ENCODE results near the gene MT1A. TPM values are rescaled to one million over a fixed set of nuclear protein-coding genes. Genes with fewer than 3 reads are reported as not detected.

MT1A gene
- total RNA-seq, 2 experiments from 2014 or later, result 0.91 TPM; not detected in 1

DNA sequence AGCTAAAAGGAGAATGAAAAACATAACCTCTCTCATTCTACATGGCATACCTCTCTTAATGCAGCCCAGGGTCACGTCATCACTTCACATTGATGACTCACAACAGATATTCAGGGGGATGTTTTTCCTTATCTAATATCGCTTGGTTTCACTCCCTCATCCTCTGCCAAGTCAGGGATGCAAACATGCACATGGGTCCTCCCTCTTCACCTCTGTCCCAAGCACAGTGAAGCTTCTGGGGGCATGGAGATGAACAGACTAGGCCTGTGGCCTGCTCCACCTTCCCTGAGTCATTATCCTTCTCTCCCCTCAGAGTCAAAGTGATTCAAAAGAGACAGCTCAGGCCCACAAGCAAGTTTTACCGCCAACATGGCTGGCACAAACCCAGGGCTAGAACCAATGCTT, 32.4 kb upstream of the MT1A start:
- Mint-ChIP-seq H3K27ac (peak overlapping the region; percentile 3), H3K4me1 (peaks cover 37% of the 10 kb centered on the region), H3K9me3 (ENCODE audit: low read depth) (no peaks in the 10 kb centered on the region), H3K27me3 (peaks cover 7% of the 10 kb centered on the region), H3K4me3 (no peak overlapping the region), H3K36me3 (no peaks in the 10 kb centered on the region)
- ATAC-seq (no peak), DNase-seq (no peak)
- CTCF ChIA-PET, result interaction anchor here (1.3 to 3.9 kb wide), 6 partner anchors 10 to 95 kb away, joined by 4 to 15 read pairs (median 6); no protein-coding TSS in a partner anchor

- CTCF ChIA-PET, result interaction anchor here (0.9 to 3.9 kb wide), 6 partner anchors 10 to 96 kb away, joined by 3 to 15 read pairs (median 6); no protein-coding TSS in a partner anchor
- no peak for DNase-seq
- H3K36me3 Mint-ChIP-seq, result no peaks in the 10 kb centered on the region
- H3K9me3 Mint-ChIP-seq (ENCODE audit: low read depth), result no peaks in the 10 kb centered on the region
- H3K27me3 Mint-ChIP-seq, result peaks cover 4% of the 10 kb centered on the region
- H3K4me3 Mint-ChIP-seq, result no peak overlapping the region
- ATAC-seq, result no peak
- peaks cover 42% of the 10 kb centered on the region for H3K4me1 Mint-ChIP-seq
- H3K27ac Mint-ChIP-seq, result peak overlapping the region; percentile 55
These were observed 31.9 kb upstream of the MT1A start for GRCh38 chr16:56606476-56607108.

GRCh38 chr16:56607109-56607618, 31.3 kb upstream of the MT1A start:
- H3K36me3 Mint-ChIP-seq, result no peaks in the 10 kb centered on the region
- ATAC-seq, result no peak
- CTCF ChIA-PET, result interaction anchor here (0.9 to 3.9 kb wide), 5 partner anchors 31 to 95 kb away, joined by 3 to 15 read pairs (median 6); no protein-coding TSS in a partner anchor
- no peak for DNase-seq
- peaks cover 44% of the 10 kb centered on the region for H3K4me1 Mint-ChIP-seq
- peaks cover 1% of the 10 kb centered on the region for H3K27me3 Mint-ChIP-seq
- H3K9me3 Mint-ChIP-seq (ENCODE audit: low read depth), result no peaks in the 10 kb centered on the region
- H3K27ac Mint-ChIP-seq, result peak overlapping the region; percentile 55
- no peak overlapping the region for H3K4me3 Mint-ChIP-seq

DNA sequence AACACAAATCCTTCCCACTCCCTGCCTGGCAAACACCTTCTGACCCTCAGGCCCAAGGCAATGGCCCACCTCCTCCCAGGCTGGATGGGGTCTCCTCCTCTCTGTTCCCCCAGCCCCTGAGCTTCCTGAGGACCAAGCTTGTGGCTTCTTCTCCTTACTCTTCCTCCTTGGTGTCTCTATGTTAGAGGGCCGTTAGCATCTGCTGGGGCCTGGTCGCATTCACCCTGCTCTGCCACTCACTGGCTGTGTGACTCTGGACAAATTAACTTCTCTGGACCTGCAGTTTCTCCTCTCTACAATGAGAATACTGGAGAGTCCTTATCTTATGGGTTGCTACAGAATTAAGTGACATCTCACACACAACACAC, 30.8 kb upstream of the MT1A start:
- Mint-ChIP-seq H3K4me3 (peak overlapping the region; percentile 60), H3K36me3 (no peaks in the 10 kb centered on the region), H3K9me3 (ENCODE audit: low read depth) (no peaks in the 10 kb centered on the region), H3K27me3 (no peaks in the 10 kb centered on the region), H3K4me1 (peaks cover 49% of the 10 kb centered on the region), H3K27ac (peak overlapping the region; percentile 76)
- CTCF ChIA-PET, result interaction anchor here (1.5 to 3.9 kb wide), 4 partner anchors 31 to 94 kb away, joined by 5 to 15 read pairs (median 8); no protein-coding TSS in a partner anchor
- ATAC-seq (no peak), DNase-seq (no peak)

- no peaks in the 10 kb centered on the region for H3K36me3 Mint-ChIP-seq
- no peaks in the 10 kb centered on the region for H3K9me3 Mint-ChIP-seq (ENCODE audit: low read depth)
- DNase-seq, result peak; percentile 96
- H3K4me1 Mint-ChIP-seq, result peaks cover 50% of the 10 kb centered on the region
- ATAC-seq, result peak; percentile 93
- no peaks in the 10 kb centered on the region for H3K27me3 Mint-ChIP-seq
- peak within 1 kb of the TSS; percentile 95 for H3K4me3 Mint-ChIP-seq
- H3K27ac Mint-ChIP-seq, result peak within 1 kb of the TSS; percentile 94
- CTCF ChIA-PET, result interaction anchor here (0.7 to 3.9 kb wide), 7 partner anchors 8 to 94 kb away, joined by 3 to 15 read pairs (median 6); no protein-coding TSS in a partner anchor
These were observed 30.2 kb upstream of the MT1A start, which contains the start of gene MT2A for GRCh38 chr16:56608043-56608875. TSS of gene MT2A (plus strand) at chr16:56608584. CDS start at chr16:56608656, 72 bp downstream.

- CTCF ChIA-PET, result interaction anchor here (1.5 to 3.9 kb wide), 4 partner anchors 8 to 93 kb away, joined by 3 to 15 read pairs (median 8); no protein-coding TSS in a partner anchor
- Mint-ChIP-seq H3K4me1 (peaks cover 54% of the 10 kb centered on the region), H3K36me3 (no peaks in the 10 kb centered on the region), H3K4me3 (peak overlapping the region; percentile 95), H3K27me3 (no peaks in the 10 kb centered on the region), H3K27ac (peak overlapping the region; percentile 94), H3K9me3 (ENCODE audit: low read depth) (no peaks in the 10 kb centered on the region)
- ATAC-seq (no peak), DNase-seq (no peak)
These were observed 29.5 kb upstream of the MT1A start for GRCh38 chr16:56608876-56609462.

GRCh38 chr16:56609463-56609921, 29.0 kb upstream of the MT1A start:
- peak overlapping the region; percentile 94 for H3K27ac Mint-ChIP-seq
- H3K27me3 Mint-ChIP-seq, result no peaks in the 10 kb centered on the region
- peak; percentile 83 for DNase-seq
- no peaks in the 10 kb centered on the region for H3K9me3 Mint-ChIP-seq (ENCODE audit: low read depth)
- no peaks in the 10 kb centered on the region for H3K36me3 Mint-ChIP-seq
- peak; percentile 46 for ATAC-seq
- H3K4me3 Mint-ChIP-seq, result peak overlapping the region; percentile 95
- H3K4me1 Mint-ChIP-seq, result peaks cover 59% of the 10 kb centered on the region
- CTCF ChIA-PET, result interaction anchor here (0.8 to 3.9 kb wide), 5 partner anchors 9 to 92 kb away, joined by 3 to 15 read pairs (median 6); no protein-coding TSS in a partner anchor

DNA sequence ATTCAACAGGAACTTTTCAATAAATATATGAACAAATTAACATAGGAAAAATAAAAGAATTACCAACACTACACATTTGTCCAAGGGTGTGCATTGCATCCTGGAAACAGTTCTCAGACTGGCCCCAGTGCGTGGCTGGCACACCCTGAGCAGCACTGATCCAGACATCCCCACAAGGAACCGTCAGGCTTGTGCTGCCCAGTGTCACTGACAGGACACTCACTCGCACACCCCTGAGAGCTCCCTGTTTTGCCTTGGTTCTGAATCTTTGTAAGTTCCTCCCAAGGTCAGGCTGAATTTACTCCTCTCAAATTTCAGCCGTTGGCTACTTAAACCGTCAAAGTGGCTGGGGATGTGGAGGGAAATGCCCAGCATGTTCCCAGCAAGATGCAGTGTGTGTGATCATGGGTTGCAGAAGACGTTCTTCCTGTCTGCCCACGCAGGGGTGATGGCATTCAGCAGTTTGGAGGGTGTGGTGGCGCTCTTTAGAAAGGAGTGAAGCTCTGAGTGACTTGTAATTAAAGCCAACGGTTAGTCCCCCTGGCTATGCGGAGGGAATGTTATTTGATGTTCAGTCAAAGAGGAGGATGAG, 28.4 kb upstream of the MT1A start:
- ATAC-seq, result peak; percentile 17
- CTCF ChIA-PET, result interaction anchor here (0.8 to 2.7 kb wide), 3 partner anchors 9 to 92 kb away, joined by 3 to 10 read pairs (median 6); no protein-coding TSS in a partner anchor
- Mint-ChIP-seq H3K27ac (peak overlapping the region; percentile 94), H3K36me3 (no peaks in the 10 kb centered on the region), H3K4me1 (peaks cover 66% of the 10 kb centered on the region), H3K4me3 (peak overlapping the region; percentile 95), H3K27me3 (no peaks in the 10 kb centered on the region), H3K9me3 (ENCODE audit: low read depth) (no peaks in the 10 kb centered on the region)
- DNase-seq, result peak; percentile 75

GRCh38 chr16:56610609-56611111, 27.8 kb upstream of the MT1A start:
- H3K36me3 Mint-ChIP-seq, result no peaks in the 10 kb centered on the region
- DNase-seq (peak; percentile 74), ATAC-seq (no peak)
- CTCF ChIA-PET, result interaction anchor here (2.0 to 4.1 kb wide), 4 partner anchors 10 to 91 kb away, joined by 6 to 12 read pairs (median 9); no protein-coding TSS in a partner anchor
- no peaks in the 10 kb centered on the region for H3K27me3 Mint-ChIP-seq
- H3K27ac Mint-ChIP-seq, result peak overlapping the region; percentile 94
- peak overlapping the region; percentile 95 for H3K4me3 Mint-ChIP-seq
- H3K4me1 Mint-ChIP-seq, result peaks cover 69% of the 10 kb centered on the region
- H3K9me3 Mint-ChIP-seq (ENCODE audit: low read depth), result no peaks in the 10 kb centered on the region

- ATAC-seq (no peak), DNase-seq (no peak)
- CTCF ChIA-PET, result interaction anchor here (1.9 to 4.1 kb wide), 4 partner anchors 11 to 90 kb away, joined by 6 to 12 read pairs (median 8); partner anchors contain the start of gene MT1E
- H3K9me3 Mint-ChIP-seq (ENCODE audit: low read depth), result no peaks in the 10 kb centered on the region
- H3K4me3 Mint-ChIP-seq, result no peak overlapping the region
- peak overlapping the region; percentile 58 for H3K27ac Mint-ChIP-seq
- peaks cover 71% of the 10 kb centered on the region for H3K4me1 Mint-ChIP-seq
- H3K36me3 Mint-ChIP-seq, result no peaks in the 10 kb centered on the region
- no peaks in the 10 kb centered on the region for H3K27me3 Mint-ChIP-seq
These were observed 27.1 kb upstream of the MT1A start for GRCh38 chr16:56611281-56611833.

DNA sequence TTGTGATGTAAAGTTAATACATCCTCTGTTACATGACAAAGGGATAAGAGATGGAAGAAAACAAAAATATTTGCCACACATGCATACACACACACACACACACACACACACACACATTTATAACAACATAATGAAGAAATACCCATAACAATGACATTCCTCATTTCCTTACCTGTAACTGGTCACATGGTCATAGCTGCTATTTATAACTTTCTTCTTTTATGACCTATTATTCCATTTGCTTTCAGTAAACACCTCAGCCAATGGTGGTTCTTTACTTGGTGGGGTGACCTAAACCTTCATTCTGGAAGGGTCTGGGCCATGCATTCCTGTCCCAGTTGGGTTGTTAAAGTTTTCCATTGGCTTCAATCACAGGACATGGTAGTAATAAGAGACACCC, 24.8 kb upstream of the MT1A start:
- CTCF ChIA-PET, result interaction anchor here (4.1 kb wide), 1 partner anchor 37 kb away, joined by 12 read pairs; no protein-coding TSS in a partner anchor
- H3K27ac Mint-ChIP-seq, result no peak overlapping the region

GRCh38 chr16:56614549-56614991, 23.9 kb upstream of the MT1A start:
- Mint-ChIP-seq H3K4me1 (peaks cover 65% of the 10 kb centered on the region), H3K27me3 (peaks cover 20% of the 10 kb centered on the region), H3K36me3 (no peaks in the 10 kb centered on the region), H3K27ac (peak overlapping the region; percentile 73), H3K4me3 (no peak overlapping the region), H3K9me3 (ENCODE audit: low read depth) (no peaks in the 10 kb centered on the region)
- ATAC-seq (peak; percentile 57), DNase-seq (peak; percentile 57)
- CTCF ChIA-PET, result interaction anchor here (0.9 to 4.1 kb wide), 3 partner anchors 14 to 832 kb away, joined by 3 to 12 read pairs (median 3); no protein-coding TSS in a partner anchor

More for the DNA sequence above, 24.8 kb upstream of the MT1A start:
- Mint-ChIP-seq H3K4me1 (peaks cover 67% of the 10 kb centered on the region), H3K36me3 (no peaks in the 10 kb centered on the region), H3K9me3 (ENCODE audit: low read depth) (no peaks in the 10 kb centered on the region), H3K4me3 (no peak overlapping the region), H3K27me3 (peaks cover 14% of the 10 kb centered on the region)
- ATAC-seq (no peak), DNase-seq (no peak)
